HCEC 1CT (cell line): ENCODE results near the gene KIAA0040.

Source experiments
- DNase-seq: peaks from one replicate; pipeline ENCODE4 v3.0.0-alpha.2; 2017

The KIAA0040 gene

DNA sequence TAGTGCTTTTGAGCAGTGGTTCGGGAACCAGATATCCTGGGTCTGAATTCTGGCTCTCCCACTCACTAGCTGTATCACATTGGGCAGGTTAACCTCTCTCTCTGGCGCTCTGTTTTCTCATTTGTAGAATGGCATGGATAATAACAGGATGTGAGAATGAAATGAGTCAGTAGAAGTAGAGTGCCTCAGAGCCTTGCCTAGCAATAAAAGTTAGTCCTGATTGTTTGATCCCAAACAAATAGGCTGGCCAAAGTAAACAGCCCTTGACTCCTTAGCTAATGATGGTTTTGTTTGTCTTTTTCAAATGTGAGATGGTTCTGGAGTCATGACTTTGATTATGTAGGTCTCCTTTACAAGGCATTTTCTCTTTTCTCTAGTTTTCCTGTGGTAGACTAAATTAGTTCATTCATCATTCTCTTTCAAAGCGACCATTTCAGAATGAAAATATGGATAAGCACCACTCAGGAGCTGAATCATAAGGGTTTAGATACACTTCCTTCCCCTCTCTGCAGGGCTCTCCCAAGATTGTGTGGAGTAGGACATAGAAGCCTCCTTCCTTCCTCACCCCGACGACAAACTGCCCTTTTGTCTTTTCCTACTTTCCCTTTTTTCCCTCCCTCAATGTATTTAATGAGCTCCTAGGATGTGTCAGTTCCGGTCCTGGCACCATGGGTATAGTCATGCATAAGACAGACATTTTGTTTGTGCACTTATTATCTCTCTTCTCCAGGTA lies 23.1 kb downstream of the KIAA0040 start:
- DNase-seq: no peak

DNA sequence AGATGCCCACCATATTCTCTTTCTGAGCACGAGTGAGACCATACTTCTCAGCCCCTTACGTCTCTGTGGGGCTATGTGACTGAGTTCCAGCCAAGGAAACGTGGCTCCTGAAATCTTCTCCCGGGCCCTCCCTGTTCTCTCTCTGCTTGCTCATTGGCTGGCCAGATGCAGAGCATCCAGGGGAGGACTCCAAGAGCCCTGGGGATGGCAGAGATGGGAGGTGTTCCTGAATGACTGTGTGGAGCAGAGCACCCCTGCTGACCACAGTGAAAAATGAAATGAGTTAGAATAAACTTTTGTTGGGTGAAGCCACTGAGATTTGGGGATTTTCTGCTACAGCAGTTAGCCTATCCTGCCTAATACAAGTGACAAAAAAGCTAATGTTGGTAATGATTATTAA lies 23.8 kb downstream of the KIAA0040 start:
- DNase-seq: no peak

DNA sequence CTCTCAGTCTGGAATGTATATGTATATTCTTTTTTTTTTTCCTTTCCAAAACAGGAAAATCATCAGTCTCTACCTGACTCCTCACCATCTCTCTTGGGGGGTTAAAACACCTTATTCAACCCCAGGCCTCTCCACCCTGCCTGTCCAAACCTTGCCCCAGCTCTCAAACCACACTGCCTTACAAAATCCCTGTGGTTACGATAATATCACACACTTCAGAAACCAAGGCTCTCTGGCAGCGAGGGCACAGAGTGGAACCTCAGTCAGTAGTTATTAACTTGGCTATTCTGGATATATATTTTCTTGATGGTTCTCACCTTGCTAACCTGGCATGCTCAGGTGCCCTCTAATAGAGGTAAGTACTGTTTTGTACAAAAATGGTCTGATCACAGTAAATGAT lies 24.7 kb downstream of the KIAA0040 start:
- no peak for DNase-seq

DNA sequence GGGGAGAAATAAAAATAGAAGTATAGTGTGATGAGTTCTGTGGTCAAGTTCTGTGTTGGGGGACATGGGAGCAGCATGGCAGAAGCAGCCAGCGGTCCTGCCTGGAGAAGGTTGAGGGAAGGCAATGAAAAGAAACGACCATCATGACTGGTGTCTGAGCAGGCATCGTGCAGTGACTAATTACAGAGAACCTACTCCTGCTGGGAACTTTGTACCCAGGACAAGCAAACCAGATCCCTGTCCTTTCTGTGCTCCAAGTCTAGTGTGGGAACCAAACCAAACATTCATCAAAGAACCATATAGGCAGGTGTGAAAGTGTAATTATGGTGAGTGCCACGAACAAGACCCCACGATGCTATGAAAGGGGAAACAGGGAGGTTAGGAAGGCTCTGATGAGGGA lies 25.8 kb downstream of the KIAA0040 start:
- no peak for DNase-seq

DNA sequence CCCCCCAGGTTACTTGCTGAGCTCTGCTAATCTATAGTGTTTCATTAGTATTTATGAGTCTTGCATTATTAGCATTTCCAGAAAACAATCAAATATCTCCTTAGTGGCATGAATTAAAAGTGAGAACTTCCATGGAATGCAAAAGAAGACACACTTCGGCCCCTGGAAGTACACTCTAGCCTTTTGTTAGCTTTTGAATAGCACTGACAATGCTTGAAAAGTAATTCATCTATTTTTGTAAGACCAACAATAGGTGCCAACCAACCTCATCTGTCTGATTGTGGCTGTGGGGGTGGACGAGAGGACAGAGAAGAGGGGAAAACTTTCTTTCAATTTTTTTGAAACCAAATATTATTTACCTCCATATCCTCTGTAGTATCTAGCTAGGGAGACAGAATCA lies 27.8 kb downstream of the KIAA0040 start:
- DNase-seq: no peak

DNA sequence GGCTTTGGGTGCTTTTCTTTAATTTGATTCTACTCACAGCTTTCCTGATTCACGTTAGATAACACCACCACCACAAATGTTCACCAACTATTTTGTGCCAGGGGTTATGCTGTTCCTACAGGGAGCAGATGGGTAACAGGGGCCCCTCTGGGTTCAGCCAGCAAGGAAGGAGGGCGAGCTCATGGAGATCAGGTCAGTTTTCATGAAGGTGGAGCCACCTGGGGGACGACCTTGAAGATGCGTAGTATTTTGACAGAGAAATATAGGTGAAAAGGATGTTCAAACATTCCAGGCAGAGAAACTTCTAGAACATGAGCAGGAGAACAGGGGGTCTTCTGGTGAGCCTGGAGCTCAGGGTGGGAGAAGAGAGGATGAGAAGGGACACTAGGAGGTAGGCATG lies 28.9 kb downstream of the KIAA0040 start:
- DNase-seq: no peak

DNA sequence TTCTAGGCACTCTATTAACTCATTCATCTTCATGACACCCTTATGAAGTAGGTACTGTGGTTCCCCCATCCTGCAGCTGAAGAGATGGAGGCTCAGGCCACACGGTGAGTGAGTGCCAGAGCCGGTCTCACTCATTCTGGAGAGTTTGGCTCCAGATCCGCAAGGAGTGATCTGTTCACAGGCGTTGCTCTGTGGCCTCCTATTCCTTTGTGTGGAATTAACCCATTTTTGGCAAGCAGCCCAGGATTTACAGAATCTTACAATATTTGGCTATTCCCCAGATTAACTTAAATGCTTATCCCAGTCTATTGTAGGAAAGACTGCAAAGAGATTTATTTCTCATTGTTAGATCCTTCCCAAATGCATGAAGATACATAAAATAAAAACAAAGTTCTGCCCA lies 29.6 kb downstream of the KIAA0040 start:
- DNase-seq: no peak

DNA sequence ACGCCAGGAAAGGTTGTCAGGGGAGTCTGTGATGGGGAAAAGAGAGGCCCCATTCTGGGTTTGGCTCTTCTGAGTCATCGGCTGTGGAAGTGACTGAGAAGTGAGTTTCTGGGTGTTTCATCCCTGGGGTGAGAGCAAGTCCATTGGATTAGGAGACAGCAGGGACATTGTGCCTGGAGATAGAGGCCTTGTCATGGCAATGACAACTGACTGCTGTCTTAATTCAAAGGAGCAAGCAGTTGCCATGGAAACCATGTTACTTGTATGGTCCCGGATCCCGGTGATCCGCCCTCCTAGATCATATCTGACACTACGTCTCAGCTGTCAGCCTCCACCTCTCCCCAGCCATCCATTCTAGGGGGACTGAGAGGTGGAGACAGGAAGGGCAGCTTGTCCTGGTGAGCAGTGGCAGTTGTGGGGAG lies 34.4 kb downstream of the KIAA0040 start:
- no peak for DNase-seq

DNA sequence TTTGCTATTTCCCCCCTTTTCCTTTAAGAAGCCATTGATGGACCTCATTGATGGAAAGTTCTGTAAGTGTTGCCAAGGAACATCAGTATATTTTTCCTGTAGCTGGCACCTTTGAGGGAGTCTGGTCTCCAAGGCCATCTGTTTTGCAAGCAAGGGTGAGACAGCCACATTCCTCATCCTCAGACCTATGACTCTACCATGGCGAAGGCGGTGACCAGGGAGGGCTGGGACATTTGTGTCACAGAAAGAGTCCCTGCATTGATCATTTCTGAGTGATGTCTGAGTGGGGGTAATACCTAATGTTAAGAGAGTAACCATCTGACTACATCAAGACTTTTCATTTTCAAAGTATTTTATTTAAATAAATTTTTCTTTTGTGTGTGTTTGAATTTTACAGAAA lies 35.4 kb downstream of the KIAA0040 start:
- no peak for DNase-seq

DNA sequence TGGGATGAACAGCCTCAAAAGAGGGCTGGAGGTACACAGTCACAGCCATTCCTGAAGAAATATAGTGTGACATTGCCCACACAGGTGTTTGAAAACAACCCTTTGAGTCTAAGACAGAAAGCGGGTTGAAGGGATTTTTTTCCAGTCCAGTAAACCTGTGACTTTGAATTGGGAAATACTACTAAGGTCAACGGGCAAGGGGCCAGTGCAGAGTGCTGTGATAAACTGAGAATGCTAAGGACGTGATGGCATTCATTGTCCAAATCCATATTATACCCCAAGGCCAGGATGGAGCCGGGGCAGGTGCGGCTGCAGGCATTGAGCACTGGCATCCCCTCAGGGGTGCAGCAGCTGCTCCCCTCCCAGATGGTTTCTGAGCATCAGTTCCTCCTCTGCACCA lies 36.6 kb downstream of the KIAA0040 start:
- no peak for DNase-seq

DNA sequence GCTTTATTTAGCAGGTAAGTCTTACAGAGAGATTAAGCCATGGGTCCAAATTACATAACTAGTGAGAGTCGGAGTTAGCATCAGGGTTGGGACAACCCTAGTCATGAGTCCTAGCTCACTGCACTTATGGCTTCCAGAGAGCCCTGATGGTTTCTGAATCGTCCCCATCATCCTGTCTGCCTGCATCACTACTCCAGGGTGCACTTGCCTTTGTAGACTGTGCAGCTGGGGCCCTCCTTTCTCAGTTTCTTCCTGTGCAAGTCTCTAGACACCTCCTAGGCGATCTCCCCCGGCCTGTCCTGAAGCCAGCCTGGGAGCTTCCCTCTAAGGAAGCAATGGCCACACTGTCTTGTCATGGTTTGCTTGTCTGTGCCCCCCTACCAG lies 37.1 kb downstream of the KIAA0040 start:
- no peak for DNase-seq

DNA sequence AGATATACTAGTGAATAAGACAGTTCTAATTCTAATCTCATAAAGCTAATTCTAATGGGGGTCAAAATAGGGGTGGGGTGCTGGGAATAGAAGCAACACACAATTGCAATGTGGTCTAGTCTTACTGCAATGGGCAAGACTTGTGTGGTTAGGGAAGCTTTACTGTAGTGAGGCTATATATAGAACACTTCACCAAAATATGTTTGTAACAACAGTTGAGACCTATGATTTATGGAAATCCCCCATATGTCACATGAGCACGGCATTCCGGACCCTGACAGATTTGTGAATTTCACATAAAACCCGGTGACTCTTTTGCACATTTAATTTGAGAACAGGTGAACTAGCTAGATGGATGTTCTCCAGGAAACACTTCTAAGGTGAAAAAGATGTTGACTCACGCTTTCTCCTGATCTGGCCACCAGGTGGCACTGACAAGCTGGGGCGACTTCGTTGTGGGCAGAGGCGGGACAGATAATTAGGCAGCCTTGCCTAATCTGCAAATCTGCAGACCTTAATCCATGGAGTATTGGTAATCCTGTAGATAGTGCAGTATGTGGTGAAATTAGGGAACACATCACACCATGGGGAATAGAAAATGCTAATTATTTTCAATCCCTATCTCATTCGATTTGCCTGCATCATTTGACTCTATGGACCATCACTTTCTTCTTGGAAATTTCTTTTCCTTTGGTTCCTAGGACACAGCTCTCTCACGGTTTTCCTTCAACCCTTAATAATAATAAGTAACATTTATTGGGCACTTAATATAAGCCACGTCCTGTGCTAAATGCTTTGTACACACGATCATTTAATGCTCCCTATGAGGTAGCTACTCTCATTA lies 37.7 kb downstream of the KIAA0040 start:
- DNase-seq: peak; percentile 8

DNA sequence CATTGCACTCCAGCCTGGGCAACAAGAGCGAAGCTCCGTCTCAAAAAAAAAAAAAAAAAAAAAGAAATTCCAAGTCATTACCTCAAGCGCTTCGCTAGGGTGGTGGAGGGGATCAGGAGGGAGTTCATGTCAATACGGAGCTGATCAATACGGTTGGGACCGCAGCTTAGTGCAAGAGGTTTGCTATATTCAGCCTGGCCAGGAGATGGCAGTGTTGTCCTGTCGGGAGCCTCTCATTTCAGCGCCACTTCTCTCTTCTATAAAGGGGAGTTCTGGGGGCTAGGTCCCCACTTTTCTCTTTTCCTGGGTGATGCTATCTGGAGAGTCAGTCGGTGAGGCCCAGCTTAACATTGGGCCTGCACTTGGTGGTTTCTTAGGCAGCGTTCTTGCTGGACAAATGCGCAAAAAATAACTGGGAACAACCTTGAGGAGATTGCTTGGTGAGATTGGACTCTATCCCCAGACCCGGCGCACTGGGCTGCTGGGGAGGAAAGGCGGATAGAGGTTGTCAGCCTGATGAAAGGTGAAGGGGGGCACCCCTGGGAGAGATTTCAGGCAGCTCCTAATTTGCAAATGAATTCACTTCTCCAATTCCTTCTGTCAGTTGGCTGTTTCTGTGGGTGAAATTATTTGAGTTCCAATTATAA lies 40.4 kb downstream of the KIAA0040 start:
- peak; percentile 35 for DNase-seq

DNA sequence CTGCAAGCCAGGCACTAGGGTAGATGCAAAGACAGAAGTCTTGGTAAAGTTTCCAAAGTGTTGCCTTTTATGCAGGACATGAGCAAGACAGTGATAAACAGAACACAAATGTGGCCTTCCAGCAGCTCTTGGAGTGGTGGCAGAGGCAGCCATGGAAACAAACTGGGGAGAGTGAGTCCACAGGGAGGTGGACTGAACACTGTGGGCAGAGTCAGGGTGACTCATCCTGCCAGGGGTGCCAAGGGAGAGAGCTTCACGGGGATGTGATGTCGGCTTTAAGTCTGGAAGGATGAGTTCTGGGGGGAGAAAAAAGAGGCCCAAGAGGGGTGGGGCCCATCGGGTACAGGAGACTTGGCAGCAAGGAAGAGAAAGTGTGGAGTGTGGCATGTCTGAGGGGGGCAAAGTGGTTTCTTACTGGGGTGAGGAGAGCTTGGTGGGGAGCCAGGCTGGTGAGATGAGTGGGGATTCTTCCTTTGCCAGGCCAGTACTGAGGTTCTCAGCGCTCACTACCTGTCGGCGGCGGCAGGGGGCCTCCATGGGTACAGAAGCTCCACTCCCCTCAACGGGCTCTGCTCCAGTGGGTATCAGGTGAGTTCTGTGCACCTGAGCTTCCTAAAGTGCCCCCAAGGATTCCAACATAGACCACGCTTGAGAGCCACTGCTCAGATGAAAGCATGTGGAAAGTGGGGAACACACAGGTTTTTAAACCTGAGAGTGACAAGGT lies 41.8 kb downstream of the KIAA0040 start:
- DNase-seq: no peak

DNA sequence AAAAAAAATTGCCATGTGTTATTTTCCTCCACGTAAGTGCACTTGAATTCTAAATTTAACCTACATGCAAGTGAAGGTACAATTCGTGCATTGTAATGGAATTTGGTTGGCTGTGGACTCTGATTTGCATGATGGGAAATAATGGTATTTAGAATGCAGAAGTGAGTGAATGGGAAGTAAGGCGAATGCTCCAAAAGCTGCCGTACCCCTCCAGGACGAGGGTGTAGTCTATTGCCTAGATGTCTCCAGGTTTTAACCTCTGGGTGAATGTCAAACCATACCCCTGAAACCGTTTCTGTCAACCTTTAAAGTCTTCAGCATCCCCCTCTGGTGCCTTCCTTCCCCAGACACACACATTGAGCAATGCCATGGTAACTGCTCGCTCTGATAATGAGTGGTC lies 44.5 kb downstream of the KIAA0040 start:
- no peak for DNase-seq

DNA sequence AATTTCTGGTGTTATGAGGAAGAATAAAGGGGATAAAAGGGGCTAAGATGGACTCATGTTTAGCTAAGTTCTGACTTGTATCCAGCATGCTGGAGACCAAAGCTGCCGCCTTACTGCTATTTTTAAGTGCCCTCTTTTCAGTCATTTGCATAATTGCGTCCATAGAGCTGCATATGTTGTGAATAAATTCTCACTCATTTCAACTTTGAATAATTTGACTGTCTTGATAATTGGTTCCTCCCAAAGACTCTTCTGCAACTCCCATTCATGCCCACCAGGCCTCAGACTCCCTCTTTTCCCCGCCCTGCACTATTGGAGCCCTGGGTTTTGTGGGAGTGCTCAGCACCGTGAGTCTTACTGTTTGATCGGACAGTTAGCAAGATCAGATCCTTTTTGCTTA lies 45.0 kb downstream of the KIAA0040 start:
- no peak for DNase-seq

DNA sequence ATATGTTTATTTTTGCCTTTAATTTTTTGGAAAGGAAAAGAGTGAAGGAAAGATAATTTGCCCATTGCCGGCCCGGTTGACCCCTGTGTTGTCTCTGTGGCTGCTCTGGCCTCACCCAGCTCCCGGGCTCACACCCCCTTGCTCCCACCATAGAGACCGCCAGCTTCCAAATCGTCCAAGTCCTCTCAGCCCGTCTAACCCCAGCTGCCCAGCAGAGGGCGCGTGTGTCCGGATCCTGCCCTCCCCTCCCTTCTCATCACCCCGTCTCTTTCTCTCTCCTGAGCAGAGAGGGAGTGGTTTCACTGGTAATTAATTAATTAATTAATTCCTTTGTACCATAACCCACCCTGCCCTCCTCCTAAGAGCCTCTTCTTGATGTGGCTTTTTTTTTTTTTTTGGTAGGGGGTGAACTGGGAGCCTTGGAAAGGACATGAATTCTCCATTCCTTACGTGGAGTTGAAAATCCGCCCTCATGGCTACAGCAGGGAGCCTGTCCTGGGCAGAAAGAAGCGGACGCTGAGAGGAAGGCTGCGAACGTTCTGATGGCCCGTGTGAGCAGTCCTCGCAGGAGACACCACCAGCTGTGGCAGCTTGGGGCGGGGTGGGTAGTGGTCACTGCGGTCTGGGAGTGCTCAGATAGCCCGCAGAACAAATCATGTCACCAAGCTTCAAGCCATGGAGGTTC lies 45.9 kb downstream of the KIAA0040 start:
- DNase-seq: peak; percentile 39

DNA sequence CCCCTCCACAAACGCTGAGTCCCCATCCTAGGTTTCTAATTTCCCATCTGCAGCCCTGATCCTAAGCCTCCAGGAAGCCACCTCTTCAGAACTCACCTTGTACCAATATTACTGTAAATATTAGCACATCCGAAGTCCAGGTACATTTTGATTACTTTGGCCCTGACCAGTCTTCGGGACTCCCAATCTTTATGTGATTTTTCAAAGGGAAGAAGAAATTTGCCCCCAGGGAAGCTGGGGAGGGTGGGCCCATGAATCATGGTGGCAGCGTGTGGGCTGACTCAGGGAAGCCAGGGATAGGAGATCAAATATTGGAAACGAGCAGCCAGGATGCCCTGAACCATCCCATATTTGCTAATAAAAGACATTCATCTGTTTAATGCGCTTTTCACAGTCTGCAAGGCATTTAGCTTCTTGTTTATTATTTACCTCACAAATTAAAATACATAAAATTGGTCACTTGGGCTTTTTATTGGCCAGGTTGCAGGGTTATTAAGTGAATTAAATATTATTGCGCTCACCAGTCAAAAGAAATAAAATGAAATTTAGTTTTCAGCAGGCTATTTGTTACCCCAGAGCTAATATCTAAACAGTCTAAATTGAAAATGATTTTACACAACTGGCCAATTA lies 46.6 kb downstream of the KIAA0040 start:
- DNase-seq: no peak

DNA sequence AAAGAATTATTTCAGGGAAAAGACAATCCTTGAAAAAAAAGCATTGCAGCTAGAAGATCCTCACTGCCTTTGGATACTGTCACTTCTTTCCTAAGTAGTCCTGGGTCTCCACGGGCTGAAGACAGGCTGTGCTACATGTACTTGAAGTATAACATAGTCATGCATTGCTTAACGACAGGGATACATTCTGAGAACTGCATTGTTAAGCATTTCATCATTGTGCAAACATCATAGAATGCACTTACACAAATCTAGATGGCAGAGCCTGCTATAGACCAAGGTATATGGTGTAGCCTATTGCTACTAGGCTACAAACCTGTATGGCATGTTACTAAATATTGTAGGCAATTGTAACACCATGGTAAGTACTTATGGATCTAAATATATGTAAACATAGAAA lies 54.0 kb downstream of the KIAA0040 start:
- DNase-seq: no peak

DNA sequence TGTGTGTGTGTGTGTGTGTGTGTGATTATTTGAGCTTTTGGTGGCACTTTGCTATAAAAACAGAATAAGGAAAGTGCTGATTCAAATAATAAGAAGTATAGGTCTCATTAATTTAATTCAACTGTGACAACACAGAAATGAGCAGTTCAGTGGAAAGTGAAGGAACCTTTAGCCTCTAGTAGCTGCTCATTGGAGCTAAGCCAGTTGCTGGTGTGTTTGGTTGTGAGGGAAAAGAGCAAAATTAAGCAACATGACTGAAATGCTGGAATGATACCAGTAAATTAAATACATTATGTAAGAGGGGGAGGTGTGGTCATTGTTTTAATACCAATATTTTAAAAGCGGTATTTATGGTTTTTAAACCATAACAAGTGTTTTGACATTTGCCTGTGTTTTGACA lies 55.2 kb downstream of the KIAA0040 start:
- no peak for DNase-seq

DNA sequence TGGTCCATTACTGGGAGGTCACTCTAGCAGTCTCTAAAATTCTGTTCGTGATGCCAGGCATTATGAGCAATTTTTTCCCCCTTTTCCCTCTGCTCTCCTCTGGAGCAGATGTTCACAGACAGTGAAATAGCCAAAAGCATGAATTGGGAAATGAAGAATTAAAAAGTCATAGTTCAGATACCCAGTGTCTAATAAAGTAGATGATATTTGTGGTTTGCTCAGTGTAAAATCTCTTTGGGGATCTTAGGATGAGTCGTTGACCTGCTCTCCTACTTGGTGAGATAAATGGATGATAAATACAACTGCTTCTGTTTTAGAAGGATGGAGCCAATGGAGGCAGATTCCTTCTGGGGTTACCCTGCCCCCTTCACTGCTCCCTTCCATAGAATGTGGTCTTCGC lies 56.3 kb downstream of the KIAA0040 start:
- no peak for DNase-seq

DNA sequence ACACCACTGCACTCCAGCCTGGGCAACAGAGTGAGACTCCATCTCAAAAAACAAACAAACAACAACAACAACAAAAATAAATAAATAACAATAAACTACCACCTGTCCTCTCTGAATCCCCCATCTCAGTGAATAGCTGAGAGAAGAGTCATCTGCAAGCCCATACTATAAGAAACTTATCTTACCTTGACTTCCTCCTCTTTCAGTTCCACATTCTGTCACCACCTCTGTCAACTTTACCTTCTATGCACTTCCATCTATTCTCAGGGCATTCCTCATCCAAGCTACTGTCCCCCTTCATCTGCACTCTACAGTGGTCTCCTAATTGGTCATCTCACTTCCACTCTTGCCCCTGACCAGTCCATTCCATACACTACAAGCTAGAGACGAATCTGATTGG lies 58.1 kb downstream of the KIAA0040 start:
- DNase-seq: no peak
